WERI-Rb-1 (cell line): ENCODE results near the gene NHSL1.

Source experiments
- DNase-seq: peaks from one replicate; pipeline ENCODE4 v3.0.0-alpha.2; 2020
- H3K27ac ChIP-seq: fragments of 250-450 bp; sonication (Bioruptor Pico); 2 replicates; pipeline ENCODE4 v1.5.1; 2020; ENCODE audit warnings: mild to moderate bottlenecking, moderate library complexity
- H3K27me3 ChIP-seq: fragments of 250-450 bp; sonication (Bioruptor Pico); 2 replicates; pipeline ENCODE4 v1.5.1; 2021; ENCODE audit warnings: mild to moderate bottlenecking, low read depth, moderate library complexity; ENCODE audit not compliant: insufficient read depth, severe bottlenecking
- H3K36me3 ChIP-seq: fragments of 250-450 bp; sonication (Bioruptor Pico); 2 replicates; pipeline ENCODE4 v1.5.1; 2020; ENCODE audit warnings: mild to moderate bottlenecking, moderate library complexity
- H3K4me3 ChIP-seq: 2 replicates; pipeline ENCODE4 v1.5.1; 2011; ENCODE audit warnings: low read depth, mild to moderate bottlenecking, control low read depth, low read length
- H3K9me3 ChIP-seq: fragments of 250-450 bp; sonication (Bioruptor Pico); 2 replicates; pipeline ENCODE4 v1.5.1; 2021; ENCODE audit warnings: mild to moderate bottlenecking, moderate library complexity; ENCODE audit not compliant: severe bottlenecking
- TF ChIP-seq, protein P1 (sequence below): IDR thresholded peaks from 2 replicates; pipeline ENCODE4 v1.5.1; 2011; ENCODE audit warnings: low read depth, mild to moderate bottlenecking, control low read depth, inconsistent platforms, low read length

The NHSL1 gene

DNA sequence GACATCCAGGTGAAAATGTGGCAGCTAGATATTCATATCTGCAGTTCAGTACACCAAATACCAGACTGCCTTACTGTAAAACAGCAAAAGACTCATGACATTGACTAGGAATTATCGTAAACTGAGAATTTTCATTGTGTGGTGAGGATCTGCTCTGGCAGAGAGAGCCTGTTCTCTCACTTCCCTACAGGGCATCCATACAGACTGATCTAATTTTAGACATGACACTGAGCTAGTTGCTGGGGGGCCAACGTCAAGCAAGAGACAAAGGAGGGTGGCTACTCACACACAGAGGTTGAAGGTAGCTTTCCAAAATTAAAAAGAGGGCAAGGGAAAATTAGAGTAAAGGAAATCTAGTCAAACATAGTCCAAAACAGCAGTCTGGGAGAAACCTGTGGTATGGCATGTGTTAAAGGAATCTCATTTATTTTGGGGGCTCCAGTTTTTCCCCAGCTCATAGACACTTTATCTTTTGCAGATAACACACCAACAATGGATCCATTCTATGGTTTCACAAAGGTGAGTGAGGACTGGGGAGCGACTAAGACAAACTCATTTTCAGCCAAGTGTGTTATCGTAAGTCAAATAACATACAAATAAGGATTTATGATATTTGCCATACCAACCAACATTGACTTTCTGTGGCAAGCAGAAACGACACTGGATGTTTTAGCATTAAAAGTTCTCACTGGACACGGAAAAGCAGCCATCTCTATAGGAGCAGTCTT, 36.6 kb upstream of the NHSL1 start:
- H3K27me3 ChIP-seq, result no peaks in the 10 kb centered on the region
- no peaks in the 10 kb centered on the region for H3K36me3 ChIP-seq
- no peak overlapping the region for H3K27ac ChIP-seq
- no peak overlapping the region for H3K4me3 ChIP-seq
- no peak for DNase-seq
- TF ChIP-seq, protein P1, sequence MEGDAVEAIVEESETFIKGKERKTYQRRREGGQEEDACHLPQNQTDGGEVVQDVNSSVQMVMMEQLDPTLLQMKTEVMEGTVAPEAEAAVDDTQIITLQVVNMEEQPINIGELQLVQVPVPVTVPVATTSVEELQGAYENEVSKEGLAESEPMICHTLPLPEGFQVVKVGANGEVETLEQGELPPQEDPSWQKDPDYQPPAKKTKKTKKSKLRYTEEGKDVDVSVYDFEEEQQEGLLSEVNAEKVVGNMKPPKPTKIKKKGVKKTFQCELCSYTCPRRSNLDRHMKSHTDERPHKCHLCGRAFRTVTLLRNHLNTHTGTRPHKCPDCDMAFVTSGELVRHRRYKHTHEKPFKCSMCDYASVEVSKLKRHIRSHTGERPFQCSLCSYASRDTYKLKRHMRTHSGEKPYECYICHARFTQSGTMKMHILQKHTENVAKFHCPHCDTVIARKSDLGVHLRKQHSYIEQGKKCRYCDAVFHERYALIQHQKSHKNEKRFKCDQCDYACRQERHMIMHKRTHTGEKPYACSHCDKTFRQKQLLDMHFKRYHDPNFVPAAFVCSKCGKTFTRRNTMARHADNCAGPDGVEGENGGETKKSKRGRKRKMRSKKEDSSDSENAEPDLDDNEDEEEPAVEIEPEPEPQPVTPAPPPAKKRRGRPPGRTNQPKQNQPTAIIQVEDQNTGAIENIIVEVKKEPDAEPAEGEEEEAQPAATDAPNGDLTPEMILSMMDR, result no peak
- H3K9me3 ChIP-seq, result no peaks in the 10 kb centered on the region

DNA sequence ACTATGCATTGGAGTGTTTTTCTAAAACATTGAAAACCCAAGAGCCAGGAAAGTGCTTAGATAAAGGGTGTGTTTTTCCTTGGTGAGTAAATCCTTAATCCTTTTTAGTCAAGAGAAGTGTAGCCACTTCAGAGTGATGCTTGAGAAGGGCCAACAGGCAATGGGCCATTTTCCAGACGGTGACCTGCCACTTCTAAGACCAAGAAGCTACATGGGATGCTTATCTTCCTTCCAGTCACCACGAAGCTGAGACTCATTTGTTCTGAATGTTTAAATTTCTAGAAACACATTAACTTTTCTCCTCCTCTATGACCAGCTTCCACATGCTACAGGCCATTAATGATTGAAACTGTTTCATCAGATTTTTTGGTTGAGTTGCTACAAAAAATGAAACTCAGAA, 34.4 kb upstream of the NHSL1 start:
- TF ChIP-seq, protein P1, result no peak
- no peak for DNase-seq
- no peak overlapping the region for H3K27ac ChIP-seq
- H3K4me3 ChIP-seq, result no peak overlapping the region
- no peaks in the 10 kb centered on the region for H3K27me3 ChIP-seq
- H3K9me3 ChIP-seq, result no peaks in the 10 kb centered on the region
- H3K36me3 ChIP-seq, result no peaks in the 10 kb centered on the region

DNA sequence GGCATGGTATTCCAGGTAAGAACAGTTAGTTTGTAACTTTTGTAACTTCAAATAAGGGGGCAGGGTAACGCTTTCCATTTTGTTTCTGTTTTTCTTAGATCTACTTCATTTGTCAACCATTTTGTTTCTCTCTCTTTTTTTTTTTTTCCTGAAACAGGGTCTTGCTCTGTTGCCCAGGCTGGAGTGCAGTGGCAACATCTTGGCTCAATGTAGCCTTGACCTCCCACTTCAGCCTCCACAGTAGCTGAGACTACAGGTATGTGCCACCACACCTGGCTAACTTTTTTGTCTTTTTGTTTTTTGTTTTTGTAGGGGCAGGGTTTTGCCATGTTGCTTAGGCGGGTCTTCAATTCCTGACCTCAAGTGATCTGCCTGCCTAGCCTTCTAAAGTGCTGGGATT, 32.1 kb upstream of the NHSL1 start:
- no peak for DNase-seq
- H3K36me3 ChIP-seq, result no peaks in the 10 kb centered on the region
- H3K27ac ChIP-seq, result no peak overlapping the region
- H3K9me3 ChIP-seq, result no peaks in the 10 kb centered on the region
- TF ChIP-seq, protein P1, result no peak
- H3K4me3 ChIP-seq, result no peak overlapping the region
- H3K27me3 ChIP-seq, result no peaks in the 10 kb centered on the region

DNA sequence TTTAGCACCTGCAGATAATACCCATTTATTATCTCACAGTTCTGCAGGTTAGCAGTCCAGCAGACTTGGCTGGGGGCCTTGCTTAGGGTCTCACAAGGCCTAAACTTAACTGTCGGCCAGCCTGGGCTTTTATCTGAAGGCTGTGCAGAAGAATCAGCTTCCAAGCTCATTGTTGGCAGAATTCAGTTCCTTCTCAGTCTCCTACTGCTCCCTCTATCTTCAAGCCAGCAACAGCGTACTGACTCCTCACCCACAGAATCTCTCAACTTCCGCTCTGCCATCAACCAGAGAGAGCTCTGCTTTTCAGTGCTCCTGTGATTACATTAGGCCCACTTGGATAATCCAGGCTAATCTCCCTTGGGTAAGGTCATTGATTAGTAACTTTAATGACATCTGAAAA, 30.2 kb upstream of the NHSL1 start:
- TF ChIP-seq, protein P1, result peak; percentile 45; the same call in 1 of the 2 replicates
- Histone ChIP-seq H3K27ac (peak overlapping the region; percentile 74), H3K9me3 (no peaks in the 10 kb centered on the region), H3K27me3 (no peaks in the 10 kb centered on the region), H3K4me3 (no peak overlapping the region), H3K36me3 (no peaks in the 10 kb centered on the region)
- DNase-seq, result peak; percentile 75

DNA sequence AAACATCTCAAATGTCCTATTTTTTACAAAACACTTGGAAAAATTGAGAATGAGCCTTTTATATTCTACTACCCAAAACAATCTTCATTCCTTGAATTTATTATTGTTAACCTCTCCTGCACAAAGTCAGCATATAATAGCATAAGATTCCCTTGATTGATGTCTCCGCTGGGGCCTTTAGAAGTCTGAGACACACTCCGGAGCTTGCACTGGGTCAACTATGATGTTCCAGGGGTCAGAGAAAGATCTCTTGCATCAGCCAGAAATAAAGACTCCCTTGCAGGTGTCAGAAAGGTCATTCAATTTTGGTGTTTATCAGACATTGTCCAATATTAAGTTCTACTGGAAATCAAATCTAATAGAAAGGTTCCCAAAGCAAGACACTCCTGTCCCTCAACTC, 29.7 kb upstream of the NHSL1 start:
- DNase-seq, result no peak
- Histone ChIP-seq H3K9me3 (no peaks in the 10 kb centered on the region), H3K4me3 (no peak overlapping the region), H3K27ac (peak overlapping the region; percentile 74), H3K36me3 (no peaks in the 10 kb centered on the region), H3K27me3 (no peaks in the 10 kb centered on the region)
- TF ChIP-seq, protein P1, result no peak

DNA sequence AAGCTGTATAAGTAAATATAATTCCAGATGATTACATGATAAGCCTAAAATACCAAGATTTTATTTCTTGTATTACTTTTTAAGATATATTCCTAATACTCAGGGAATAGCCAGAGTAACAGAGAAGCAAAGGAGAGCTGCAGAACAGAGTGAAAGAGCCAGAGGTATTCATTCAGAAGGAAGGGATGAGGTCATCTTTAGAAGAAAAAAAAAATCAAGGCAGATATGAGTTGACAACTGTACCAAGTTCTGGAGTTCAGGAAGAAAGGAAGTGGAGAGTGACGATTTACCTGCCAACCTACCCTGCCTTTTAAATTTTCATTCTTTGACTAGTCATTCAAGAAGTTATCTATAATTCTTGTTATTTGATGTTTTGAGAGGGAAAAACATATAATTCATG, 28.8 kb upstream of the NHSL1 start:
- H3K36me3 ChIP-seq, result no peaks in the 10 kb centered on the region
- H3K27ac ChIP-seq, result peak overlapping the region; percentile 41

More for the DNA sequence above, 28.8 kb upstream of the NHSL1 start:
- Histone ChIP-seq H3K4me3 (no peak overlapping the region), H3K27me3 (no peaks in the 10 kb centered on the region), H3K9me3 (no peaks in the 10 kb centered on the region)
- TF ChIP-seq, protein P1, result no peak
- DNase-seq, result no peak
